K562 (cell line): ENCODE data around the gene ESD. TPM values are rescaled to one million over a fixed set of nuclear protein-coding genes. Genes with fewer than 3 reads are reported as not detected.

Experiments used
- ATAC-seq: fragments of 200-7000 bp; cut with Tn5 transposase; 3 replicates; pipeline ENCODE4 v1.9.1; 2020; ENCODE audit warnings: moderate library complexity
- BruUV-seq: library from RNA; stranded (reverse); fragments of 400-500 nt; replicated peaks from 2 replicates; lab custom pipeline; 2021; lab: Mats Ljungman, UMichigan
- CTCF ChIA-PET: fragments of 300-600 bp; formaldehyde crosslinking; extraction: SDS; loops from one replicate; lab custom pipeline; 2021; ENCODE audit warnings: low intra/inter-chr PET ratio; lab: Yijun Ruan, JAX
- POLR2A ChIA-PET: fragments of 300-600, 350-650 bp; sonication (Branson Sonifier 250); formaldehyde crosslinking; extraction: SDS; loops from one replicate; lab custom pipeline; 2021; ENCODE audit warnings: antibody characterized with exemption, inconsistent platforms; lab: Yijun Ruan, JAX
- DNase-seq, 4 experiments: peaks; one replicate each; pipeline versions ENCODE4 v3.0.0 to v3.0.0-alpha.2; 2011 to 2018; ENCODE audit warnings: low spot score in 3 of 4, mixed read lengths in 3 of 4; ENCODE audit errors: extremely low read depth in 1 of 4
- FAIRE-seq: peaks from 2 replicates; lab custom pipeline; 2011; peaks lifted over from hg19 to GRCh38; lab: Jason Lieb, UNC
- H2AFZ ChIP-seq: 2 replicates; pipeline ENCODE4 v1.6.0; 2011; ENCODE audit warnings: low read depth, low read length, control low read depth, inconsistent platforms
- H3K27ac ChIP-seq: fragments of 200-600 bp; 3 replicates; pipeline ENCODE4 v1.8.0; 2011; ENCODE audit warnings: low read depth, mild to moderate bottlenecking, control low read depth, inconsistent platforms, low read length, moderate library complexity, mixed read lengths; ENCODE audit errors: extremely low read depth
- H3K27me3 ChIP-seq, 2 experiments: fragments of 300-600 bp in 1 of 2; 2 replicates in 1 of 2; 3 replicates in 1 of 2; pipeline versions ENCODE4 v1.6.0 to v1.8.0; 2011; ENCODE audit warnings: inconsistent platforms in 2 of 2, low read length in 2 of 2, mild to moderate bottlenecking in 1 of 2, mixed read lengths in 1 of 2, moderate library complexity in 1 of 2; ENCODE audit not compliant: control insufficient read depth in 2 of 2, insufficient read depth in 2 of 2
- H3K36me3 ChIP-seq: fragments of 300-600 bp; 3 replicates; pipeline ENCODE4 v1.8.0; 2011; ENCODE audit warnings: mild to moderate bottlenecking, low read length, inconsistent platforms; ENCODE audit not compliant: control insufficient read depth, insufficient read depth
- H3K4me1 ChIP-seq, 2 experiments: fragments of 200-600 bp in 1 of 2; replicated peaks in 1 of 2; 2 replicates in 1 of 2; 3 replicates in 1 of 2; pipeline versions ENCODE4 v1.5.1 to v1.8.0; 2011; ENCODE audit warnings: inconsistent platforms in 2 of 2, low read length in 2 of 2, mild to moderate bottlenecking in 1 of 2, mixed read lengths in 1 of 2, moderate library complexity in 1 of 2; ENCODE audit not compliant: control insufficient read depth in 2 of 2, insufficient read depth in 2 of 2
- H3K4me2 ChIP-seq: 2 replicates; pipeline ENCODE4 v1.6.1; 2011; ENCODE audit warnings: low read length, control low read depth, inconsistent platforms, mixed read lengths; ENCODE audit not compliant: insufficient read depth
- H3K4me3 ChIP-seq: fragments of 200-600 bp; sonication (generic), shearing (Covaris generic); 2 replicates; pipeline ENCODE4 v1.5.1; 2016; ENCODE audit warnings: control low read depth, inconsistent platforms
- H3K79me2 ChIP-seq: fragments of 200-600 bp; 3 replicates; pipeline ENCODE4 v1.8.0; 2011; ENCODE audit warnings: low read length, inconsistent platforms; ENCODE audit not compliant: control insufficient read depth, insufficient read depth
- H3K9ac ChIP-seq, 2 experiments: 2 replicates each; pipeline versions ENCODE4 v1.6.0 to v1.6.1; 2011; ENCODE audit warnings: low read depth in 2 of 2, low read length in 2 of 2, control low read depth in 1 of 2, inconsistent platforms in 1 of 2, mild to moderate bottlenecking in 1 of 2, mixed read lengths in 1 of 2; ENCODE audit not compliant: insufficient read depth in 1 of 2
- H3K9me1 ChIP-seq: one replicate; pipeline ENCODE4 v1.6.0; 2011; ENCODE audit warnings: inconsistent platforms, mild to moderate bottlenecking, low read length, moderate library complexity; ENCODE audit not compliant: control insufficient read depth, insufficient read depth
- H3K9me3 ChIP-seq: replicated peaks from 2 replicates; pipeline ENCODE4 v1.5.1; 2011; ENCODE audit warnings: low read depth, low read length, inconsistent platforms; ENCODE audit not compliant: control insufficient read depth, insufficient read depth
- H4K20me1 ChIP-seq: replicated peaks from 2 replicates; pipeline ENCODE4 v1.6.1; 2011; ENCODE audit warnings: low read length, inconsistent platforms, mixed read lengths; ENCODE audit not compliant: control insufficient read depth, insufficient read depth
- ARID3A ChIP-seq: IDR thresholded peaks from 2 replicates; pipeline ENCODE4 v1.6.1; 2012; ENCODE audit warnings: low read depth, low read length, improper control_type of control experiment, borderline replicate concordance
- ATF3 ChIP-seq, 2 experiments: fragments of 450-650 bp in 1 of 2; sonication (generic) in 1 of 2; formaldehyde crosslinking in 1 of 2; IDR thresholded peaks in 1 of 2; conservative IDR thresholded peaks in 1 of 2; 2 replicates each; pipeline versions ENCODE4 v1.6.1 to v1.8.1; 2016 to 2023; ENCODE audit warnings: mild to moderate bottlenecking in 2 of 2, moderate library complexity in 2 of 2, inconsistent platforms in 1 of 2, missing genetic modification reagents in 1 of 2
- CHD4 ChIP-seq: fragments of 200-600 bp; sonication (generic); IDR thresholded peaks from 3 replicates; pipeline ENCODE4 v1.6.1; 2012; ENCODE audit warnings: low read depth, mild to moderate bottlenecking, mixed read lengths, low read length, inconsistent platforms; ENCODE audit not compliant: insufficient read depth, insufficient replicate concordance, poor library complexity, severe bottlenecking
- KDM1A ChIP-seq, 2 experiments: fragments of 450-650 bp; IDR thresholded peaks; 2 replicates each; pipeline ENCODE4 v1.6.1; 2016; ENCODE audit warnings: mild to moderate bottlenecking in 2 of 2
- KLF6 ChIP-seq: fragments of 250-450 bp; sonication (Bioruptor Pico); IDR thresholded peaks from 2 replicates; pipeline ENCODE4 v1.4.0; 2020; ENCODE audit warnings: mild to moderate bottlenecking, moderate library complexity, borderline replicate concordance
- L3MBTL2 ChIP-seq: fragments of 450-650 bp; IDR thresholded peaks from 2 replicates; pipeline ENCODE4 v1.6.1; 2016; ENCODE audit warnings: mild to moderate bottlenecking, moderate library complexity
- LEF1 ChIP-seq: fragments of 450-650 bp; IDR thresholded peaks from 2 replicates; pipeline ENCODE4 v1.6.1; 2016; ENCODE audit warnings: mild to moderate bottlenecking
- MAX ChIP-seq: sonication (generic); formaldehyde crosslinking; IDR thresholded peaks from 2 replicates; pipeline ENCODE4 v1.9.0; 2022; ENCODE audit warnings: mild to moderate bottlenecking, missing genetic modification reagents
- MTA1 ChIP-seq: fragments of 450-650 bp; IDR thresholded peaks from 2 replicates; pipeline ENCODE4 v1.6.1; 2017; ENCODE audit warnings: borderline replicate concordance
- MTA2 ChIP-seq: fragments of 450-650 bp; IDR thresholded peaks from 2 replicates; pipeline ENCODE4 v1.6.1; 2016; ENCODE audit warnings: low read depth
- NR2C1 ChIP-seq, 2 experiments: fragments of 450-650 bp; IDR thresholded peaks; 2 replicates each; pipeline ENCODE4 v1.6.1; 2017; ENCODE audit warnings: mild to moderate bottlenecking in 2 of 2, antibody characterized with exemption in 1 of 2, inconsistent platforms in 1 of 2, missing compliant biosample characterization in 1 of 2, missing genetic modification characterization in 1 of 2
- RAD21 ChIP-seq, 2 experiments: fragments of 250-450 bp in 1 of 2; fragments of 450-650 bp in 1 of 2; sonication (Bioruptor Pico) in 1 of 2; formaldehyde crosslinking in 1 of 2; IDR thresholded peaks in 1 of 2; conservative IDR thresholded peaks in 1 of 2; 2 replicates each; pipeline versions ENCODE4 v1.4.0 to v1.8.0; 2020 to 2022; ENCODE audit warnings: mild to moderate bottlenecking in 2 of 2, moderate library complexity in 1 of 2
- ZHX1 ChIP-seq: fragments of 150-350 bp; conservative IDR thresholded peaks from 2 replicates; pipeline ENCODE4 v1.6.1; 2014; ENCODE audit warnings: low read length
- WGBS: fragments of 100-300 bp; shearing (Covaris generic); methylation state at CpG from one replicate; pipeline ENCODE4 v1.1.6; 2016; ENCODE audit warnings: low coverage, mixed read lengths; ENCODE audit not compliant: insufficient coverage; ENCODE audit errors: missing lambda C conversion rate; 5-methylcytosine and 5-hydroxymethylcytosine counted together
- in situ Hi-C: fragments of 300-500 bp; cut with MboI; formaldehyde crosslinking; loops from 4 replicates; pipeline ENCODE4 v1.15.0; 2018; ENCODE audit warnings: inconsistent platforms, mixed read lengths
- intact Hi-C: fragments of 100-400 bp; cut with micrococcal nuclease; formaldehyde crosslinking; loops from 2 replicates; pipeline ENCODE4 v1.14.2; 2022
- polyA plus RNA-seq, 8 experiments: library from polyadenylated mRNA; depleted of rRNA in 4 of 8; stranded (reverse) in 5 of 8; unstranded in 3 of 8; fragments of >200 nt; fragmentation: Nextera tagmentation in 2 of 8; fragmentation: Illumina TruSeq in 1 of 8; extraction: Ambion mirVana in 2 of 8; extraction: Trizol in 1 of 8; gene quantifications; 2 replicates each; pipeline versions ENCODE4 v1.2.1 to v1.2.3, GENCODE V29; 2011 to 2014; ENCODE audit warnings: inconsistent platforms in 1 of 8, missing spikeins in 1 of 8
- total RNA-seq, 7 experiments: library from RNA; depleted of rRNA in 6 of 7; stranded (reverse); fragments of >200 nt in 6 of 7; fragmentation: Illumina TruSeq in 2 of 7; extraction: Trizol in 2 of 7; gene quantifications; 2 replicates each; pipeline versions ENCODE4 v1.2.1 to v1.2.3, GENCODE V29; 2011 to 2021; ENCODE audit warnings: low replicate concordance in 1 of 7
- TF ChIP-seq, protein P1 (sequence below): fragments of 450-650 bp; IDR thresholded peaks from 2 replicates; pipeline ENCODE4 v1.6.1; 2016; ENCODE audit warnings: mild to moderate bottlenecking

ESD gene
- total and polyA plus RNA-seq, 9 of the 15 experiments (the other 6 are each of a cell fraction or from before 2014, with no cell fraction given) = 88.9 to 402 (median 232) TPM

GRCh38 chr13:46756977-46757376 lies 40.0 kb downstream of the ESD start:
- no peaks in the 10 kb centered on the region for H3K9me1 ChIP-seq
- CTCF ChIA-PET = no interaction called here
- WGBS = 10% methylated on average over 2 of the region's 4 CpGs
- H3K9ac ChIP-seq = no peak overlapping the region
- POLR2A ChIA-PET = no interaction called here
- no peaks in the 10 kb centered on the region for H3K4me1 ChIP-seq
- DNase-seq (no peak), FAIRE-seq (no peak), ATAC-seq (no peak)
- no peaks in the 10 kb centered on the region for H3K9me3 ChIP-seq
- BruUV-seq = no TSS peak
- H3K27me3 ChIP-seq = peaks cover 2 to 6% of the 10 kb centered on the region in 2 experiments; a peak in 3 of 5 replicates
- intact Hi-C loops (no loop called here), in situ Hi-C loops (no loop called here)
- no peak overlapping the region for H3K4me3 ChIP-seq
- H3K27ac ChIP-seq = no peak overlapping the region
- no peak overlapping the region for H2AFZ ChIP-seq
- no peaks in the 10 kb centered on the region for H4K20me1 ChIP-seq
- no peak overlapping the region for H3K4me2 ChIP-seq
- H3K79me2 ChIP-seq = no peaks in the 10 kb centered on the region
- H3K36me3 ChIP-seq = no peaks in the 10 kb centered on the region
- no peak for TF ChIP-seq KDM1A (IDR thresholded peaks at IDR 0.05)
- no peak for TF ChIP-seq CHD4
- no peak for TF ChIP-seq L3MBTL2
- TF ChIP-seq LEF1 = no peak
- no peak for TF ChIP-seq MAX (CRISPR knock-in tag)
- TF ChIP-seq ZHX1 = no peak
- TF ChIP-seq, protein P1, sequence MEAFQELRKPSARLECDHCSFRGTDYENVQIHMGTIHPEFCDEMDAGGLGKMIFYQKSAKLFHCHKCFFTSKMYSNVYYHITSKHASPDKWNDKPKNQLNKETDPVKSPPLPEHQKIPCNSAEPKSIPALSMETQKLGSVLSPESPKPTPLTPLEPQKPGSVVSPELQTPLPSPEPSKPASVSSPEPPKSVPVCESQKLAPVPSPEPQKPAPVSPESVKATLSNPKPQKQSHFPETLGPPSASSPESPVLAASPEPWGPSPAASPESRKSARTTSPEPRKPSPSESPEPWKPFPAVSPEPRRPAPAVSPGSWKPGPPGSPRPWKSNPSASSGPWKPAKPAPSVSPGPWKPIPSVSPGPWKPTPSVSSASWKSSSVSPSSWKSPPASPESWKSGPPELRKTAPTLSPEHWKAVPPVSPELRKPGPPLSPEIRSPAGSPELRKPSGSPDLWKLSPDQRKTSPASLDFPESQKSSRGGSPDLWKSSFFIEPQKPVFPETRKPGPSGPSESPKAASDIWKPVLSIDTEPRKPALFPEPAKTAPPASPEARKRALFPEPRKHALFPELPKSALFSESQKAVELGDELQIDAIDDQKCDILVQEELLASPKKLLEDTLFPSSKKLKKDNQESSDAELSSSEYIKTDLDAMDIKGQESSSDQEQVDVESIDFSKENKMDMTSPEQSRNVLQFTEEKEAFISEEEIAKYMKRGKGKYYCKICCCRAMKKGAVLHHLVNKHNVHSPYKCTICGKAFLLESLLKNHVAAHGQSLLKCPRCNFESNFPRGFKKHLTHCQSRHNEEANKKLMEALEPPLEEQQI = no peak
- TF ChIP-seq MTA2 = no peak
- TF ChIP-seq MTA1 = no peak
- no peak for TF ChIP-seq KLF6 (CRISPR knock-in tag)
- TF ChIP-seq ARID3A = no peak
- no peak for TF ChIP-seq ATF3 (IDR thresholded peaks at IDR 0.05)
- no peak for TF ChIP-seq ATF3 (CRISPR knock-in tag; conservative IDR thresholded peaks at IDR 0.05)
- TF ChIP-seq RAD21 (CRISPR knock-in tag; conservative IDR thresholded peaks at IDR 0.05 in 1 of 2, IDR thresholded peaks at IDR 0.05 in 1 of 2) = no peak
- TF ChIP-seq NR2C1 (IDR thresholded peaks at IDR 0.05) = no peak
- TF ChIP-seq NR2C1 (tag; IDR thresholded peaks at IDR 0.05) = no peak
